Fibroblast of lung (primary cell): ENCODE data around the gene OR4D2. TPM values are rescaled to one million over a fixed set of nuclear protein-coding genes. Genes with fewer than 3 reads are reported as not detected.

Source experiments
- DNase-seq, 2 donors: peaks; one replicate each; pipeline versions ENCODE4 v3.0.0 to v3.0.0-alpha.2; 2010; ENCODE audit warnings: low read depth in 2 of 2
- H2AFZ ChIP-seq: 2 replicates; pipeline ENCODE4 v1.5.1; 2012; ENCODE audit warnings: low read length, control low read depth, inconsistent platforms
- H3K27ac ChIP-seq: 2 replicates; pipeline ENCODE4 v1.5.1; 2011; ENCODE audit warnings: low read length, control low read depth; ENCODE audit not compliant: insufficient read depth
- H3K27me3 ChIP-seq: 2 replicates; pipeline ENCODE4 v1.5.1; 2011; ENCODE audit warnings: mild to moderate bottlenecking, low read length; ENCODE audit not compliant: control insufficient read depth, insufficient read depth
- H3K36me3 ChIP-seq: 2 replicates; pipeline ENCODE4 v1.5.1; 2011; ENCODE audit warnings: low read length; ENCODE audit not compliant: control insufficient read depth, insufficient read depth
- H3K4me1 ChIP-seq: 2 replicates; pipeline ENCODE4 v1.5.1; 2011; ENCODE audit warnings: low read length; ENCODE audit not compliant: control insufficient read depth, insufficient read depth; ENCODE audit errors: extremely low read depth
- H3K4me2 ChIP-seq: 2 replicates; pipeline ENCODE4 v1.5.1; 2011; ENCODE audit warnings: low read length, control low read depth; ENCODE audit not compliant: insufficient read depth; ENCODE audit errors: extremely low read depth
- H3K4me3 ChIP-seq, 4 experiments: fragments of 200-600 bp in 1 of 4; sonication (generic) in 1 of 4; replicated peaks in 1 of 4; 2 replicates each; pipeline ENCODE4 v1.5.1; 2011 to 2016; ENCODE audit warnings: low read length in 4 of 4, low read depth in 3 of 4, mild to moderate bottlenecking in 3 of 4, control low read depth in 2 of 4, inconsistent platforms in 1 of 4, mixed read lengths in 1 of 4; ENCODE audit not compliant: insufficient read depth in 1 of 4; ENCODE audit errors: control extremely low read depth in 1 of 4
- H3K79me2 ChIP-seq: 2 replicates; pipeline ENCODE4 v1.5.1; 2012; ENCODE audit warnings: mild to moderate bottlenecking, low read length, inconsistent platforms; ENCODE audit not compliant: control insufficient read depth, insufficient read depth
- H3K9ac ChIP-seq: 2 replicates; pipeline ENCODE4 v1.5.1; 2011; ENCODE audit warnings: mild to moderate bottlenecking, low read length, control low read depth; ENCODE audit not compliant: insufficient read depth
- H3K9me3 ChIP-seq: 2 replicates; pipeline ENCODE4 v1.5.1; 2012; ENCODE audit warnings: low read depth, low read length; ENCODE audit not compliant: control insufficient read depth, insufficient read depth
- H4K20me1 ChIP-seq: 2 replicates; pipeline ENCODE4 v1.5.1; 2011; ENCODE audit warnings: low read length; ENCODE audit not compliant: control insufficient read depth, insufficient read depth; ENCODE audit errors: extremely low read depth
- CTCF ChIP-seq, 2 donors: IDR thresholded peaks in 1 of 2; conservative IDR thresholded peaks in 1 of 2; 1 replicate in 1 of 2; 2 replicates in 1 of 2; pipeline ENCODE4 v1.5.1; 2011 to 2012; ENCODE audit warnings: low read length in 2 of 2, control low read depth in 1 of 2, inconsistent platforms in 1 of 2, low read depth in 1 of 2, mild to moderate bottlenecking in 1 of 2
- EZH2 ChIP-seq: IDR thresholded peaks from 2 replicates; pipeline ENCODE4 v1.5.1; 2012; ENCODE audit warnings: low read length, control low read depth, mild to moderate bottlenecking; ENCODE audit errors: missing control alignments
- polyA plus RNA-seq, 2 donors: library from polyadenylated mRNA; depleted of rRNA in 1 of 2; stranded (reverse) in 1 of 2; unstranded in 1 of 2; fragments of >200 nt; gene quantifications; 2 replicates each; pipeline ENCODE4 v1.2.1, GENCODE V29; 2011 to 2012; ENCODE audit warnings: missing spikeins in 1 of 2
- total RNA-seq: library from RNA; depleted of rRNA; stranded (reverse); fragments of >200 nt; gene quantifications from 2 replicates; pipeline ENCODE4 v1.2.1, GENCODE V29; 2014

The OR4D2 gene
- total and polyA plus RNA-seq, 2 donors (not counting 1 experiment from before 2014, with no cell fraction given) = not detected

GRCh38 chr17:58144801-58145200, 22.0 kb upstream of the OR4D2 start:
- Histone ChIP-seq H3K79me2 (no peaks in the 10 kb centered on the region), H3K4me2 (no peak overlapping the region), H4K20me1 (no peaks in the 10 kb centered on the region), H3K27me3 (no peaks in the 10 kb centered on the region), H2AFZ (no peak overlapping the region), H3K4me3 (no peak overlapping the region), H3K9me3 (no peaks in the 10 kb centered on the region), H3K4me1 (no peaks in the 10 kb centered on the region), H3K27ac (no peak overlapping the region), H3K36me3 (no peaks in the 10 kb centered on the region), H3K9ac (no peak overlapping the region)
- DNase-seq = no peak
- no peak for TF ChIP-seq EZH2
- no peak for TF ChIP-seq CTCF (conservative IDR thresholded peaks at IDR 0.05 in 1 of 2, IDR thresholded peaks at IDR 0.05 in 1 of 2; ENCODE audit: low read depth in 1 of 2, low read length in 2 of 2)

GRCh38 chr17:58147930-58148434, 18.8 kb upstream of the OR4D2 start, which contains the start of gene OR4D1:
Gene OR4D1, plus strand, starts transcription at chr17:58148384. Its CDS starts 6,770 bp downstream, at chr17:58155154.
- H4K20me1 ChIP-seq = no peaks in the 10 kb centered on the region
- H3K9me3 ChIP-seq = no peaks in the 10 kb centered on the region
- no peak within 1 kb of the TSS for H2AFZ ChIP-seq
- H3K9ac ChIP-seq = no peak within 1 kb of the TSS
- no peaks in the 10 kb centered on the region for H3K36me3 ChIP-seq
- no peak for DNase-seq
- no peaks in the 10 kb centered on the region for H3K27me3 ChIP-seq
- no peak within 1 kb of the TSS for H3K27ac ChIP-seq
- H3K79me2 ChIP-seq = no peaks in the 10 kb centered on the region
- TF ChIP-seq CTCF (conservative IDR thresholded peaks at IDR 0.05 in 1 of 2, IDR thresholded peaks at IDR 0.05 in 1 of 2; ENCODE audit: low read depth in 1 of 2, low read length in 2 of 2) = no peak
- no peak for TF ChIP-seq EZH2
- H3K4me3 ChIP-seq = no peak within 1 kb of the TSS
- no peaks in the 10 kb centered on the region for H3K4me1 ChIP-seq
- no peak within 1 kb of the TSS for H3K4me2 ChIP-seq

DNA sequence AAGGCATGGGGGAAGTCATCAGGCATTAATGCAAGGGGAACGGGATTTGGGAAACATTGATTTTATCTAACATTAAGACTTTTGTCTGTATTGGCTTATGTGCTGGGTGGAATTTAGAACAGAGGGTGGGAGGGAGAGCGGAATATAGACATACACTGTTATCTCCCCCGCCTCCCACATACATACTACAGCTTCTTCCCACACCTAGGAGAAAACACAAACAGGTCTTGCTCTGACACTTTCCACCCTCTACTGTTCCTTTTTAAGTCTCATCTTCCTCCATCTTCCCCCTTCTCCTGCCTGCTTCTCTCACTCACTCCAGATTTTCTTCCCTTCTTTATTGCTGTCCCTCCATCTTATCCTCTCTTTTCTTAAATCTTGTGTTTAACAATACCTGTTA, 18.2 kb upstream of the OR4D2 start:
- no peaks in the 10 kb centered on the region for H3K4me1 ChIP-seq
- no peaks in the 10 kb centered on the region for H3K9me3 ChIP-seq
- no peaks in the 10 kb centered on the region for H3K36me3 ChIP-seq
- H3K27ac ChIP-seq = no peak overlapping the region
- H3K4me2 ChIP-seq = no peak overlapping the region
- TF ChIP-seq CTCF (conservative IDR thresholded peaks at IDR 0.05 in 1 of 2, IDR thresholded peaks at IDR 0.05 in 1 of 2; ENCODE audit: low read depth in 1 of 2, low read length in 2 of 2) (no peak), EZH2 (no peak)
- H4K20me1 ChIP-seq = no peaks in the 10 kb centered on the region
- no peak overlapping the region for H3K9ac ChIP-seq
- DNase-seq = no peak
- no peaks in the 10 kb centered on the region for H3K27me3 ChIP-seq
- H3K79me2 ChIP-seq = no peaks in the 10 kb centered on the region
- H2AFZ ChIP-seq = no peak overlapping the region
- no peak overlapping the region for H3K4me3 ChIP-seq
